OCI-LY7 (cell line): ENCODE results near the gene DNAJC1.

Source experiments
- CTCF ChIP-seq: fragments of 200-600 bp; sonication (generic); conservative IDR thresholded peaks from 2 replicates; pipeline ENCODE4 v1.5.1; 2014; ENCODE audit warnings: mild to moderate bottlenecking, antibody characterized with exemption, low read length, moderate library complexity, mixed read lengths
- EZH2phosphoT487 ChIP-seq: fragments of 200-600 bp; sonication (generic); IDR thresholded peaks from 2 replicates; pipeline ENCODE4 v1.6.1; 2018; ENCODE audit warnings: low read depth, borderline replicate concordance, mild to moderate bottlenecking, mixed run types, antibody characterized with exemption, low read length, moderate library complexity, mixed read lengths

GRCh38 chr10:21976739-21977138 lies 26.8 kb downstream of the DNAJC1 start:
- no peak for TF ChIP-seq CTCF
- TF ChIP-seq EZH2phosphoT487: no peak
